ENCODE results near the gene COL4A4.

- no peak for TF ChIP-seq CTCF (IDR thresholded peaks at IDR 0.05)
- no peak for TF ChIP-seq POLR2A (IDR thresholded peaks at IDR 0.05; ENCODE audit: low read depth)
- no peak for TF ChIP-seq POLR2AphosphoS5 (IDR thresholded peaks at IDR 0.05)
- no peak for TF ChIP-seq EP300 (IDR thresholded peaks at IDR 0.05)
These were observed 46.2 kb downstream of the COL4A4 start for GRCh38 chr2:227117852-227118251.

Data from esophagus muscularis mucosa (tissue), 4 donors.